Fibroblast of skin of left quadriceps (primary cell): ENCODE measurements around the gene MAD2L2.

ENCODE experiments used
- DNase-seq, 2 experiments: peaks; one replicate each; pipeline ENCODE4 v3.0.0-alpha.2; 2013; ENCODE audit warnings: low read depth in 2 of 2

The MAD2L2 gene

GRCh38 chr1:11681071-11681771 lies at the start of gene MAD2L2:
Gene MAD2L2 (minus strand): TSS chr1:11681148. CDS start chr1:11680601, 547 bp downstream.
- peak; percentile 40 to 50 for DNase-seq

GRCh38 chr1:11730429-11730891 lies 49.5 kb upstream of the MAD2L2 start:
- DNase-seq: no peak

GRCh38 chr1:11729498-11730428 lies 48.8 kb upstream of the MAD2L2 start:
- DNase-seq: no peak

GRCh38 chr1:11729155-11729497 lies 48.2 kb upstream of the MAD2L2 start:
- no peak for DNase-seq

GRCh38 chr1:11728126-11728806 lies 47.3 kb upstream of the MAD2L2 start:
- no peak for DNase-seq

GRCh38 chr1:11727119-11727518 lies 46.2 kb upstream of the MAD2L2 start:
- no peak for DNase-seq

- DNase-seq: no peak
These were observed 44.7 kb upstream of the MAD2L2 start for GRCh38 chr1:11725616-11726015.

GRCh38 chr1:11722538-11722937 lies 41.6 kb upstream of the MAD2L2 start:
- no peak for DNase-seq

GRCh38 chr1:11721311-11721710 lies 40.4 kb upstream of the MAD2L2 start:
- DNase-seq: no peak

- DNase-seq: no peak
These were observed 39.6 kb upstream of the MAD2L2 start for GRCh38 chr1:11720525-11720924.

GRCh38 chr1:11720033-11720376 lies 39.1 kb upstream of the MAD2L2 start:
- no peak for DNase-seq

GRCh38 chr1:11719313-11720032 lies 38.5 kb upstream of the MAD2L2 start:
- DNase-seq: peak in 1 of 2 experiments; percentile 14

GRCh38 chr1:11714831-11715575 lies 34.1 kb upstream of the MAD2L2 start:
- DNase-seq: no peak

GRCh38 chr1:11713095-11713494 lies 32.1 kb upstream of the MAD2L2 start:
- no peak for DNase-seq

GRCh38 chr1:11712285-11712684 lies 31.3 kb upstream of the MAD2L2 start:
- no peak for DNase-seq

GRCh38 chr1:11711490-11711889 lies 30.5 kb upstream of the MAD2L2 start:
- DNase-seq: no peak

GRCh38 chr1:11708554-11709350 lies 27.8 kb upstream of the MAD2L2 start:
- DNase-seq: no peak

GRCh38 chr1:11707621-11708276 lies 26.8 kb upstream of the MAD2L2 start:
- no peak for DNase-seq

- DNase-seq: no peak
These were observed 25.3 kb upstream of the MAD2L2 start for GRCh38 chr1:11706292-11706691.

GRCh38 chr1:11705596-11705995 lies 24.6 kb upstream of the MAD2L2 start:
- no peak for DNase-seq
